Pulmonary artery endothelial cell (primary cell): Measurements from ENCODE around the gene SYP. TPM values are rescaled to one million over a fixed set of nuclear protein-coding genes. Genes with fewer than 3 reads are reported as not detected.

Experiments
- DNase-seq: peaks from one replicate; pipeline ENCODE4 v3.0.0-alpha.2; 2011; ENCODE audit warnings: low read depth, low spot score
- total RNA-seq: library from RNA; depleted of rRNA; stranded (reverse); fragments of >200 nt; gene quantifications from 2 replicates; pipeline ENCODE4 v1.2.3, GENCODE V29; 2014

Gene SYP
- total RNA-seq, 1 donor from 2014 or later = 0.13 TPM

DNA sequence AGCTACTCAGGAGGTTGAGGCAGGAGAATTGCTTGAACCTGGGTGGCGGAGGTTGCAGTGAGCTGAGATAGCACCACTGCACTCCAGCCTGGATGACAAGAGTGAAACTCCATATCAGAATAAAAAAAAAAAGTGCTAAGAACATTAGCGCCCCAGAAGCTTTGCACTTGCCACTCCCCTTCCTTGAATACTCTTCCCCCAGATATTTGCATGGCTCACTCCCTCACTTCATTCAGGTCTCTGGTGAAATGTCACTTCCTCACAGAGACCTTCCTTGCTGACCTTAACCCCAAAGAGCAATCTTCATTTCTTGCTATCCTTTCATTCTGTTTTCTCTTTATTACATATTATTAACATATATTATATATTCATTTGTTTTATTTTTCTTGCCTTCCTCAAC lies 21.9 kb upstream of the SYP start:
- DNase-seq = no peak

DNA sequence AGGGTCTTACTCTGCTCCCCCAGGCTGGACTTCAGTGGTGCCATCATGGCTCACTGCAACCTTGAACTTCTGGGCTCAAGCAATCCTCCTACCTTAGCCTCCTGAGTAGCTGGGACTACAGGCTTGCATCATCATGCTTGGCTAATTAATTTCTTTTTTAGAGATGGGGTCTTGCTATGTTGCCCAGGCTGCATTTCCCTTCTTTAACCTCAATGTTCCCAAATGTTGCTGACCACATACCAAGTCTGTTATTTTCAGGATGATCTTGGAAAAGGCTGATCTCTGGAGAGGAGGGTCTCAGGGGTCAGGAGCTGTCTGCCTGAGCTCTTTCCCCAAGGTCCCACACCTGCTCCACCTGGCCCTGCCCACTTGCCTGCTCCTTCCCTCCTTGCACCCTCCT lies 20.1 kb upstream of the SYP start:
- DNase-seq = no peak

DNA sequence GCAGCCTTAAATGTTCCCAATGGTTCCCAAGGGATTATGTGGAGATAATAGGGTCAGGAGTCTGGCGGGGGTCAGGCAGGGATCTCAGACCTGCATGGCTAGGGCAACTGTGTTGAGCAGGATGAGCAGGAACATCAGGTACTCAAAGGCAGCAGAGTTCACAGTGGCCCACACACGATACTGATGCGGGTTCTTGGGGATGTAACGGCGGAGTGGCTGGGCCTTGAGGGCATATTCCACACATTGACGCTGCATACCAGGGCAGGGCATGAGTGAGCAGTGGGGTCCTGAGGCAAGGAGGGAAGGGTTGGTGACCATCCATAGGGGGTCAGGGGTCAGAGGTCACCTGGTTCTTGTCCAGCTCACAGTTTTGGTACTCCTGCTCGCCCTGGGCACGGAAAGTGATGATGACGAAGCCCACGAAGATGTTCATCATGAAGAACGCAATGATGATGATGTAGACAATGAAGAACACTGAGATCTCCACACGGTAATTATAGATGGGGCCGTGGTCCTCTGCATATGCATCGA lies 15.1 kb upstream of the SYP start:
- no peak for DNase-seq

DNA sequence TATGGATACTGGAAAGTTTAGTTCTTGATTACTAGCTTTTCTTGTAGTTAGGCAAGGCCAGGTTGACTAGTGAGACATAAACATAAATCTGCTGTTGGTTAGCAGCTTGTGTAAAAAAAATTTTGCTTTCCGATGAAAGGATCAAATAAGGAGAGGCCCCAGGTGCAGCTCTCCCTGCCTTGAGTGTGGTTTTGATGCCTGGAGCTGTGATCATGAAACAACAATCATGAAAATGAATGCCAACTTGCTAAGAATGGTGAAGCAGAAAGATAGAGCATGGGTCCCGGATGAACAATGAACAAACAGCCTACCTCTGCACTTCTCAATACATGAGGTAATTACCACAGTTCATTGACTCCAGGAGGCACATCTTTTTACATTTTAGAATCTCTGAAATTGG lies 14.4 kb upstream of the SYP start:
- no peak for DNase-seq

DNA sequence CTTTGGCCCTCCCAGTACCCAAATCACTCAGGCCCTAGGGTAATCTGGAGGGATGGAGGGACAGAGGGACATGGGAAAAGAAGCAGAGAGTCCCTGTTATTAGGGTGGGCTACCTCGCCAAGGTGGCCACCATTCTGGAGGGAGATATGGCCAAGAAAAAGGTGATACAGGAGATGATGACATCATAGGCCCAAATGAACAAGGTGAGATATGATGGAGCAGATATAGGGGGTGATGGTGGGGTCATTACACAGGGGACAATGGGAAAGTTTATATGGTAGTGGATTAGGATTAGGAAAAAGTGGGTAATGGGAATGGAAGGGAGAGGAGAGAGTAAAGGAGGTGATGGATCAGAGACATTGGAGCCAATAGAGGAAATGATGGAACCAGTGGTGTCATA lies 12.9 kb upstream of the SYP start:
- no peak for DNase-seq

DNA sequence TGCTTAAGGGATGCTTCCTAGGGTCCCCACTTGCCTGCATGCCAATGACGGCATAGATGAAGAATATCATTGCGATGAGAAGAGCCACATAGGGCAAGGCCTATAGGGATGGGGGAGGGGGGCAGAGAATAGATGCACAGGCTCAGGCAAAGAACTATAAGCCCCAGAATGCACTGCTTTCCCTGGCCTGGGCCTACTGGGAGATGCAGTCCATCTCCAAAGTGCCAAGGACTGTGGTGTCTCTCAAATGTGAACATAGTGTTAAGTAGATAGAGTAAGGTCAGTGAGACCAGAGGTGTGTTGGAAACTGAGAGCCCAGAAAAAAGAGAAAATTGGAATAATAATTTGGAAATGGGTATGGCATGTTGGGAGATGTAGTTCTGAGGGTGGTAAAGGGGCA lies 12.2 kb upstream of the SYP start:
- no peak for DNase-seq

DNA sequence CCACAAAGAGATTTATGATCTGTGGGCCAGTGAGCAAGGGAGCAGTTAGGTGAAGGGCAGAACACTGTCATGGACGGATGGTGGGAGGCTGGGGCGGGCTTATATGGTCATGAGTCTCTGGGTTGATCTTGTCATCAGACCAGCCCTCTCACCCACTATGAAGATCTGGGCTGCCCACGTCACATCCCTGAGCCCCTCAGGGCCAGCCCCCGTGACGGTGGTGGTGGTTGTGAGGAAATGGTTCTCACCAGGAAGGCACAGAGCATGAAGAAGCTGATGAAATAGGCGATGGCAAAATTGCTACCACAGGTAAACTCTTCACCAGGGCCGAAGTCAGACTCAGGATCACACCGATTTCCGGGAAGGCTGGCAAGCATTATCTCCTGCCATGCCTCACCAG lies 11.1 kb upstream of the SYP start:
- DNase-seq = no peak

DNA sequence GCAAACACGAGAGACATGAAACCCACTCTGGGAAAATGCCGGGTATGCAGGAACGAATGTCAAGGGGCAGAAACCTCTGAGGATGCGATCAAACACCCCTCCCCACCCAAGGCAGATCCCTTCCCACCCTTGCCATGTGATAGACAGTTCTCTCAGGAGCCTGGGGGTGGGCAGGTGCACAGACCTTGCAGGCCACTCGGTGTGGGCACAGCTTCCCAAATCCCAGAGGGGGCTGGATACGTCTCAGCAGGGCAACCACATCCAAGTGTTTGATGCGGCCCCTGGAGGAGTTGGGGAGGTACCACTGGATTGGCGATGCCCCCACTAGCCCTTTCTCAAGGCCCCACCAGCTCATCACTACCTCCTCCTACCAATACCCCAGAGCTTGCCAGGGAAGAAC lies 10.4 kb upstream of the SYP start:
- no peak for DNase-seq

DNA sequence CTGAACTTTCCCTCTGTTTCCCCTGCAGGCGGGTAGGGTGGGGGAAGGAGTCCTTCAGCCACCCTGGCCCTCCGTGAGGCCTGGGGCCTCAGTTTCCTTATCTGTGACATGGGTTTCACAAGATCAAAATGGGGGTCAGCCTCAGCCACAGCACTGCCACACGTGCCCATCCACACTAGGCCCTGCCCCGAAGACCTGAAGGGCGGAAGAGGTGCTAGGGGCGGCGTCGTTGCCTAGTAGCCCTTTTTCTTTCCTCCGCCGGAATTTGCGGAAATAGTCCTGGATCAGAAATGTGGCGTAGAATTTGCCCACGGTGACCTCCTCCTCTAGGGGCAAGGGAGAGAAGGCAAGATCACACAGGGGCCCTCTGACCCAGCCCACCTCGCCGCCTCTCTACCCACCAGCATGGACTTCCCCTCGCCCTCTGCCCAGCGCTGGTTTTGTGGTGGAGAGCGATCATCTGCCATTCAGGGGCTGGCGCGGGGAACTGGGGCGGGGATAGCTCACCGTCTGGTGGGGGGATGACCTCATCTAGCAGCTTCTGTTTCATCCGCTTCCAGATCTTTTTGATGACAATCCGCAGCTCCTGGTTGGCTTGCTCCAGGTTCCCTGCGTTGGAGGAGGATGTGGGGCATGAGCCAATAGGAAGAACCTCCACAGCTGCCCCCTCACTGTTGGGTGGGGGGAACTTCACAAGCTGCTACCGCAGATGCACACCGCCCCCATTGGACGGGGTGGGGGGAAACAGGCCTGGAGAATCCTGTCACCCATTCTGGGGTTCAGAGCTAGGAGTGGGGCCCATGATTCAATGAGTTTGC lies 9.7 kb upstream of the SYP start:
- DNase-seq = no peak

DNA sequence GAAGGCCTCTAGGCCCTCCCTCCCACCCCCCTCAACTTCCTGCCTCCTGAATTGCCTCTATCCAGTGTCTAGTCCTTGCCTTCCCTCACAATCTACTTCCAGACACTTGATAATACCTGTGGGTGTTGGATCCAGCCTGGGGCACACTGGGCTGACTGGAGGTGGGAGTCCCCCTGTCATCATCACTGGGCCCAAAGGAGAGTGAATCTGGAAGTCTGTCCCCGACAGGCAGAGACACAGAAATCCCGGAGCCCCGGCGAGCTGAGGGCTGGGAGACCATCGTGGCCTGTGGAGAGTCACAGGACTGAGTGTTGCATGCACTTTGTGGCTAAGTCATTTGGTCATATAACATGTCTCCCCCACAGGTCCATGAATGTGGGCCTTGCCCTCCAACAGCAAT lies 8.4 kb upstream of the SYP start:
- no peak for DNase-seq

DNA sequence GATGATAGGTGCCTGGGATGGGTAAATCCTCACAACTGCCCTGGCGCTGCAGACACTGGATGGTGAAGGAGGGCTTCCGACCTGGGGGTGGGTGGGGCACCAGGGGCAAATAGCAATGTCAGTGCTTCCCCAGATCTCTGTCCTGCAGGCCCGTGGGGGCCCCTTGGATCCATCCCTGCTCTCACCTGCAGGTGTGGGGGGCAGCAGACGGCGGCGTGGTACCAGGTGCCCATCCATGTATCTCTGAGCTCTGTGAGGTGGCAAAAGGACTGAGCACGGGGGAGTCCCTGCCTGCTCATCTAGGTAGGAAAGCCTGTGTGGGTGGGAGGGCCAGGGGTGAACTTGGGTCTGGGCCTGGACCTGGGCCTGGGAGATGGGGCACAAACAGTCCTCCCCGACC lies 6.5 kb upstream of the SYP start:
- no peak for DNase-seq

DNA sequence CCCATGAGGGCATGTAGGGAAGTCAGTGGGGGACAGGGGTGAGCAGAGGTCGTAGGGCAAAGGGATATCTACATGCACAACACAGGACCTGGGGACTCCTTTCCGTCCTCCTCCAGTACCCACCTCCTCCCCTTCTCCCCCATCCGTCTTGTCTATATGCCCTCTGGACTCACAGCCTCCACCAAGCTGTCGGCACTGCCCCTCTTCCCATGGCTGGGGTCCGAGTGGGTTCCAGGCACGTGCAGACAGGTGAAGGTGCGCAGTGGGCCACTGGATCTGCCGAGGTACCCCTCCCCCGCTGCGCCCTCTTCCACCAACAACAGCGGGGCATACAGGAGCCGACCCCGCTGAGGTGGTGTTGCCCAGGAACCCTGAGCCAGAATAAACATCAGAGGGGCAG lies 5.5 kb upstream of the SYP start:
- no peak for DNase-seq

DNA sequence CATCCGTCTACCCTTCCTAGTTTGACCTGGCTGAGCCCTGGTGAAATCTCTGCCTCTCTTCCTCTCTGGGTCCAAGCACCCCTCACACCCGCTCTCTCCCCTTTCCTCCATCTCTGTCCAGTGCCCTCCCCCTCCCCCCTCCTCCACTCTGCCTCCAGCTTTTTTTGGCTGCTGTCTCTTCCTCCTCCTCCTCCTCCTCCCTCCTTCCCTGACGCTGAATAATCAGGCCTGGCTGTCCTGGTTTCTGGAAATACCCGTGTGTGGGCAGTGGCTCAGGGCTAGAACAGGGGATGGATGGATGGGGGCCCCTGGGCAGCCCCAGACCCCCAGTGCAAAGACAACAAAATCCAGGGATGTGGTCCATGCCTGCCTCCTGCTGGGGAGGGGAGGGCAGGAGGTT lies 4.7 kb upstream of the SYP start:
- no peak for DNase-seq

DNA sequence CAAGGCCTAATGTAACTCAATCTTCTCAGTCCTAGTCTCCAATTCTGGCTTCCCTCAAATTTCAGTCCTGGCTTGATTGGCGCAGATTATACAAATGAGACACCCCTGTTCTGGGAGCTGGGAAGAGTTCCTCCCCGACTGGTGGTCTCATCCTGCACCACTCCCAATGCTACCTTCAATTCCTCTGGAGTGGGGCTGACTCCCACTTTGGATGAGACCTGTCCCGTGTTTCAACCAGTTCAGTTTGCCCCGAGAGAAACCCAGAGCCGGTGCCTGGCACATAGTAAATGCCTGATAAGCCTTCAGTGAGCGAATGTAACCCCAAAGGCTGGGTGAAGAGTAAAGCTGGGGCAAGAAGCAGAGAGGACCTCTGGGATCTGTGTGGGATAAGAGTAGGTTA lies 4.0 kb upstream of the SYP start:
- DNase-seq = no peak

DNA sequence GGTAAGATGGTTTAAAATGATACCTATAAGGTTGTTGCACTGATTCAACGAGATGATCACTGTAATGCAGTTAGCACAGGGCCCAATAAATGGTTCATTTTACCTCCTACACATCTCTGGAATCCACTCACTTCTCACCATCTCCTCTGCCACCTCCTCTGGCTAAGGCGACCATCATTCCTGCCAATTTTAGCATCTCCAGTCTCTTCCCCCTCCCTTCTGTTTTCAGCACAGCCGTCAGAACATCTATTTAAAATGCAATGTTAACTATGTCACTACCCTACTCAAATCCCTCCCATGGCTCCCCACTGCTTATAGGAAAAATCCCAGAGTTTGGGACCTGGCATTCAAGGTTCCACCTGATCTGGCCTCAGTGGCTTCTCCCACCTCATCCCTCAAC lies 3.5 kb upstream of the SYP start:
- DNase-seq = no peak

DNA sequence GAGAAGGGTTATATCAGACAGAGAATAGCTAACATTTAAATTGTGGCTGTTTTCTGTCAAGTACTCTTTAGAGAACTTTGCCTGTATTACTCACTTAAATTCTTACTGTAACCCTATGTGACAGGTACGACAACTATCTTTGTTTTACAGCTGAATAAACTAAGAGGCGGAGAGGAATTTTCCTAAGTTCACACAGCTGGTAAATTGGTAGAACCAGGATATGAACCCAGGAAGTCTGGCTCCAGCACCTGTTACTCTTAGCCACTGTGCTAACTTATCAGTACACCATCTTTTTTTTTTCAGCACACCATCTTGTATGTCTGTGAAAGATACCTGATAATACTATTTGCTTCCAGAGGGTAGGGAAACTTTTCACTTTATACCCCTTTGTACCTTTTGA lies 2.0 kb upstream of the SYP start:
- DNase-seq = no peak

DNA sequence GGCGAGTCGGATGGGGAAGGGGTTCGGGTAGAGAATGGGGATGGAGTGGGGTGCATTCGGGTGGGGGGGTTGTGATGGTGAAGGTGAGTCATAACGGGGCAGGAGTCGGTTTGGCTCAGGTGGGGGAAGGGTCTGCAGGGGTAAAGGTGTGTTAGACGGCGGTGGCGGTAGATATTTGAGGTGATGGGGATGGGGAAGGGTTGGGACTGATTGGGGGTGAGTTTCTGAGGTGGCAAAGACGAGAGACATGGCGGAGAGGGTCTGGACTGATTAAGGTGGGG lies 738 bp downstream of the SYP start:
- DNase-seq = no peak

DNA sequence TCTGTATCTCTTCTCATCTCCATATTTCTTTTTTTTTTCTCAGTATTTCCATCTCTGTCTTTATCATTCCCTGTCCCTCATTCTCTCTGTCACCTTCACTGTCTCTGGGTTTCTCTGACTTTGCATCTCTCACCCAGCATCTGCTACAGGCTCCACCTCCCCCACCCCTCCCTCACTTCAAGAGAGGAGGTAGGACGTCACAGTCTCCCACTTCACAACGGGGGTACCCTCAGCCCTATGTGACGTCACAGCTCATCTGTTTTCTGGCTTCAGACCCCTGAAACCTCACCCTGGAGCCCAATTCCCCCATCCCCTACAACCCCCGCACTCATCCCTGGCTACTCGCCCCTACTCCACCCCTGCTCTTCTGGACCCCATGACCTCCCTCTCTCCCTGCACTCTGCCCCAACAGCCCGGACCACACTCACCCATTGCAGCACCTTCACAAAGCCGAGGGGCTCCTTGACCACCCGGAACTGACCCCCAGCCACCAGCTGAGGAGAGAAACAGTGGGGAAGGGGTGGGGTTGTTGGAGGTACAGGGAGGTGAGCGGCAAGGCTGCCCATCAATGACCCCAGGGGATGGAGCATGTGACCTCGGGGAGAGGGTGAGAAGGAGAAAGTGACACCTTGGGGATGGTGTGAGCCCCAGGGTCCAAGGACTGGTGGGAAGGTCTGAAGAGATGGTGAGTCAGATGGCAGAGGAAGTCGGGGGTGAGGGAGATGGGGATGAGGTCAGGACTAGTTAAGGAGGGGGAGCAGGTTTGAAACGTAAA lies 1.3 kb downstream of the SYP start:
- DNase-seq = no peak

DNA sequence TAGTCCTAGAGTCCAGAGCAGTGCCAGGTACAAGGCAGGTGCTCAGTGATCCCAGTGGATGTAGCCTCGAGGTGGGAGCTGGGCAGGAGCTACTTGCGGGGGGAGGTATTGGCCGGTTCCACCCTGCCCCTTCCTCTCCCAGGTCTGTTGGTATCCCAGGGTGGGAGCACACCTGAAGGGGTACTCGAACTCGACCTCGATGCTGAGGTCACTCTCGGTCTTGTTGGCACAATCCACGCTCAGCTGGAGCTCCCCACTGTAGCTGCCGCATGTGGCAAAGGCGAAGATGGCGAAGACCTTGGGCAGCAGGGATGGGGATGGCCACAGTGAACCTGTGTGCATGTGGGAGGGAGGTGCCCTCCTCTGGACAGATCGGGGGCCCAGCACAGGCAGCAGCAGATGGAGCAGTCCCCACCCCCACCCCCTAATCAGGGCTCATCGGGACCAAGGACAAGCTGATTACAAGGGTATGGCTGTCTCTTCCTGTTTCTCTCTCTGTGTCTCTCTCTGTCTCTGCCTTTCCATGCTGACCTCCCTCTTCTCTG lies 2.4 kb downstream of the SYP start:
- no peak for DNase-seq

DNA sequence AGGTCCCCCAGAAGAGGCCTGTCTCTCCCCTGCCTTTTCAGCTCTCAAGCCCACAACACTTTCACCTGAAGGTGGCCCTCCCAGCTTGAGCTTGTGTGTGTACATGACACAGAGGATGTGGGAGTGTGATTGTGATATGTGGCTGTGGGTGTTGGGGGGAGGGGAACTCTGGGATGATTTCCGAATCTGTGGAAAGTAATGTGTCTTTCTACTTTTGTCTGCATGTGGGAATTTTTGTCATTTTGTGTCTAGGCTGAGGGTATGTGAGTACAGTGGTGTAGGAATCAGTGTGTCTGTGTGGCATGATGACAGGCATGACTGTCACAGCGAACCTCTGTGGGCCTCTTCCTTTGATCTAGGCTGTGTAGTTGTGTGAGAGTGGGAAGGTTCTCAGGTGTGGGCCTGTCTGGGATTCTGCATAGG lies 6.4 kb downstream of the SYP start:
- DNase-seq = no peak

DNA sequence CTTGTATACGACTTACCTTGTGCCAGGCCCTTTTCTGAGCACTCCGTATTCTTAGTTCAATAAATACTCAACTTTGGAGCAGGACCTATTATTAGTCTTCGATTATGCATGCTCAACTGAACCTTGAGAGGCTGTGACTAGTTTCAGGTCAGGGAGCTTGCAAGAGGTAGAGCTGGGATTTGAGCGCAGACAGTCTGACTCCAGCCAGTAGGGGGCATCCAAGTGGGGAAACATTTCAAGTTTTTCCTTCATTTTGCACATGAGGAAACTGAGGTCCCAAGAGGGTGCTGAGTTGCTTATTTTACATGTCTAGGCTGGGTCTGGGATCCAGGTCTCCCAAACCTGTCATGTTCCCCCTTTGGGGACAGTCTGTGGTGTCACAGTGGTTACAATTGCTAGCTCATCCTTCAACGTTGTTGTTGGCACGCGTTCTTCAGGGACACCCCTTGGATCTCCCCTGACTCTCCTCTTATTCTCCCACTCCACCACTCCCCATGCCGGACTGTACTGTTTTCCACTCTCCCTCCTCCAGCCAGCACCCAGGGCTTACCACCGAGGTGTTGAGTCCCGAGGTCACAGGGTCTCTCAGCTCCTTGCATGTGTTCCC lies 7.2 kb downstream of the SYP start:
- DNase-seq = no peak

DNA sequence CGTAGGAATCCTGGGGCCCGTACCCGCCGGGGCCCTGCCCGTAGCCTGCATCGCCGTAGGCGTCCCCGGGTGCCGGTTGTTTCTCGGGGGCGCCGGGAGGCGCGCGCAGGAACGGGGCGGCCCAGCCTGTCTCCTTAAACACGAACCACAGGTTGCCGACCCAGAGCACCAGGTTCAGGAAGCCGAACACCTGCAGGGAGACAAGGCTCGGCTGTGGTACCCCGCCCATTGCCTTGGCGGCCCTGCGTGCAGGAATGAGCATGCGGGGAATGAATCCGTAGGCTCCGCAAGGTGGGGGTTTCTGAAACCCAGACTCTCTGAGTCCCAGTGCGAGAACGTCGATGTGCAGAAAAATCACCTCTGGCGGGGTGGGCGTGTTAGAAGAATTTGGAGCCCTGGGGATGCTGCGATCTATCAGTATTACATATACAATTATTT lies 8.4 kb downstream of the SYP start:
- no peak for DNase-seq
